Stimulated activated CD8-positive, alpha-beta memory T cell treated with anti-CD3 and anti-CD28 coated beads, Interleukin-4, amount 100 ng/mL, for 4 hours (primary cell): ENCODE data around the gene DDX59.

ENCODE experiments used
- DNase-seq, 2 donors: peaks; one replicate each; pipeline ENCODE4 v3.0.0-alpha.2; 2020; ENCODE audit warnings: low read depth in 2 of 2, low spot score in 1 of 2

DDX59 gene

DNA sequence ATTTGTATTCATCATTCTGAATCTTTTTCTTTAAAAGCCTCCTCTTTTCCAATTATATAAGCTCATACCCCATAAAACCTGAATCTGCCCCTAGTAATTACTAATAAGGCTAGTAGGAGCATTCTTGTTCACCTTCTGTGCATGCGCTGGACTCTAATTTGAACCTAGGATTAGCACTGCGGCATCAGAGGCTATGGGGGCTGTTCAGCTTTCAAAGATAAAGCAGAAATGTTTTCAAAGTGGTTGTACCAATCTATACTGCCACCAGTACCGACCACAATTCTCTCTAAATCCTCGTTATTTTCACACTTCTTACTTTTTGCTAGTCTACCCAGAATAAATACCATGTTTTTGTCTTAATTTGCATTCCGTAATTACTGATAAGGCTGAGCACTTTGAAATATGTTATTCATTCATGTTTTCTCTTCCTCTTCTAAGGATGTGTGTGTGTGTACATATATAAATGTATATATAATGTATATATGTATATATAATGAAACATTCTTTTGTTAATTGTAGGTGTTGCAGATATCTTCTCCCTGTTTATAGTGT lies 1.6 kb upstream of the DDX59 start:
- DNase-seq: no peak

DNA sequence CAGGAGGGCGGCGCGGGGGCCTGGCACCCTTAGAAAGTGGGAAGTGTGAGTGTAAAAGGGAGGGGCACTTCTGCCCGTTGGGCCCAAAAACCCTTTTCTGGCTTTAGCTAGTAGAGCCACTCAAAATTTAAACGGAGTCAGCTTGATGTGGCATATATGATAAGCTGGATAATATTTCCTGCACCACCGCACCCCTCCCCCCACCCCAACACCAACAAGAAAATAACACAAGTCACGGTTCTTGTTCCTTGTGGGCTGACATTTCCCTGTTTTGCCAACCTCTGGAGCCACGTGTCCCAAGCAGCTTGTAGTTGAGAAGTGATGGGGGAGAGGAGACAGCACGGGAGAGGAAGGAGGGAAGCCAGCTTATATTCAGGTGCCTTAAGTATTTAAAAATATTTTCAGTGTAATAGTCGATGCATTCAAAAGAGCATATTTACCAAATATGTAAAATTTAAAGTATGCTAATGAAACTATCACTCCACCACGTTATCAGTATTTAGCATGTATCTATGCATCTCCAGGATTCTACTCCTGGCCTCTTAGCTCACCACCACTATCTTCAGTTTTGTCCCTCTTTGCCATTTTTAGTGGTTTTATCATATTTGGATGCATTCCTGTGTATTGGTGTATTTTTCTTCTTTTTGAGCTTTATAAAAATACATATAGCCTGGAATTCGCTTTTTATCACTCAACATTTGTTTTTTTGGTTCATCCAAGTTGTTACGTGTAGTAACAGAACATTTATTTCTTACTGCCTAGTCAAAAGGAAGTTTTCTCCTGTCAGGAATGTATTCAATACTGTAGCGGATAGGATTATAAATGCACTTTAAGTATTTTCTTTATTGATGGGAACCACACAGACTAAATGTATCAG lies 773 bp upstream of the DDX59 start:
- DNase-seq: no peak

DNA sequence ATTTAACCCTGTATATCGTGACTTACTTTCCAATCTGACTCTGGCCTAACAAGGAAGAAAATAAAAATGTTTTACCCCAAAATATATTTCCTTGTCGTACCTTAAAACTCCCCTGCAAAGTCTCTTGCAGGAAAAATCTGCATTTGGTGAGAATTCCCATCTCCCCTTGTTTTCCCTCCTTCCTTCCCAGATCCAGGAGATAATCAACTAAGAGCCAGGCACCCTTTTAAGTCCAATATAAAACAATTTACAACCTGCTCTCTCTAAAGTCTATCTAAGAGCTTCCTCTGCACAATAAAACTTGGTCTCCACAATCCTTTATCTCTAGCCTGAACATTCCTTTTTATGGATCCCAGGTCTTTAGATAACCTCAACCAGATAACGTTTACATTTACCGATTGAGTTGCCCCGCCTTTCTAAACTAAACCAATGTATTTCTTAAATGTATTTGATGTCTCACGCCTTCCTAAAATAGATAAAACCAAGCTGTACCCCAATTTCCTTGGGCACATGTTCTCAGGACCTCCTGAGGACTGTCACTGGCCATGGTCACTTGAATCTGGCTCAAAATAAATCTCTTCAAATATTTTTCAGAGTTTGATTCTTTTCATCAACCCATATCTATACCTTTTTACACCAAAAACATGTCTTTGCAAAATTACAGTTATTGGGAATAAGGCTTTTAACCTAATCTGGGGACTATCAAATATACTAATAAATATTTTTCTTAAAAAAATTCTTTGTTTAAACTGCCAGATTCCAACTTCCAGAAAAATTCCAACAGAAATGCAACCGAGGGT lies 993 bp downstream of the DDX59 start:
- DNase-seq: no peak

DNA sequence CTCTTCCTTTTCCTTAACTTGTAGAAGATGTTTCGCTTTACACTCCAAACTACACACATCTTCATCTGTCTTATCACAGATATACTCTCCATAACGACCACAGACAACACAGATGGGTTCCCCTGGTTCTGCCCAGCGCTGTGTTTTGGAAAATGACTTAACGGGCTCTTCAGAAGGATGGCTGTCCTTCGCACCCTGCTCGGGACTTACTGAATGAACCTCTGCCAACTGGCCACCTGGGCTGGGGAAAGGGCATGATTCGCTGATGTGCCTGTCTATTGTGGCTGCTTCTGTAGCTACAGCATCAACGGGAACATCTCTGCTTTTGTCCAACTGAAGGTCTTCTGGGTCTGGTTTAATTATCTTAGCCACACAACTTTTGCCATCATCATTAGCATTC lies 3.4 kb downstream of the DDX59 start:
- DNase-seq: no peak

DNA sequence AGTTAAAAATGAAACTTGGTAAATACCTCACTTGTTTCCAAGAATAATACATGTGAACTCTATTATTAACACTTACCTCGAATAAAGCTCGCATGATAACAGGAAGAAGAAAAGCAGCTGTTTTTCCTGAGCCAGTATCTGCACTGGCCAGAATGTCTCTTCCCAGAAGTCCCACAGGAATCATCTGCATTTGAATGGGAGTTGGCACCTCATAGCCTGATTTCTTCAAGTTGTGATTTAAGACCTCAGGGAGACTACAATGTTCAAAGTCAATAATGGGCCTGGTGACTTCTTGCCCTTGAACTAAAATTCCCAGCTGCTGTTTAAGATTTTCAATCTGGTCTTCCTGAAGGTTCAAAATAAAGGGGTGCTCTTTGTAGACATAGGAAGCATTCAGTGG lies 3.8 kb downstream of the DDX59 start:
- DNase-seq: no peak

DNA sequence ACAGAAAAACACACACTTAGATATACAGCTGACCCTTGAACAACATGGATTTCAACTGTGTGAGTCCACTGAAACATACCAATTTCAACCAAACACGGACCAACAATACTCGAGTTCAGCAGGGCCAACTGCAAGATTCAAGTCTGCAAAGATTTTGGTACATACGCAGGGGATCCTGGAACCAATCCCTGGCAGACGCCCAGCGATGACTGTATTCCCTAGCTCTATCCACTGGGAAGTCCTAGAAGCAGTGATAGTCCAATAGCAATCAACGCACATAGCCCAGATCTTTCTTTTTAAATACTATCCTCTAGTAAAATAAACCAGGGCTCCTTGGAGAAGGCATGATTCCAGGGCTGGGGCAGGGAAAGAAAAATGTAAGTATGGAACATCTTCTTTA lies 9.0 kb downstream of the DDX59 start:
- DNase-seq: no peak

DNA sequence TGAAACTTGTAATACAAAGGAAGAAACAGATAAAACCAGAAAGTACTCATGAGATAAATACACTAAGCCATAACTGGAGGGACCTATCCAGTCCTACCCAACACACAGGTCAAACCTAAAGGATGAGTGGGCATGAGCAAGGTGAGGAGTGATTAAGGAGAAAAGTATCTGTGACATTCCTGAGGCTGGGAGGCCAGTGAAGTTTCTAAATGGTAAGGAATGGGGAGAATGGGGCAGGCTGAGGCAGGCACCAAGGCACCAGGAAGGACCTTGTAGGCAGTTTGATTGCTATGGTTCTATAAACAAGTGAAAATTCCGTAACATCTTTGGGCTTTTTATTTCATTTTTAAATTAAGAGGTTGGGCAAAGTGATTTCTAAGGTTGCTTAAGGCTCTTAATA lies 10.4 kb downstream of the DDX59 start:
- DNase-seq: no peak

DNA sequence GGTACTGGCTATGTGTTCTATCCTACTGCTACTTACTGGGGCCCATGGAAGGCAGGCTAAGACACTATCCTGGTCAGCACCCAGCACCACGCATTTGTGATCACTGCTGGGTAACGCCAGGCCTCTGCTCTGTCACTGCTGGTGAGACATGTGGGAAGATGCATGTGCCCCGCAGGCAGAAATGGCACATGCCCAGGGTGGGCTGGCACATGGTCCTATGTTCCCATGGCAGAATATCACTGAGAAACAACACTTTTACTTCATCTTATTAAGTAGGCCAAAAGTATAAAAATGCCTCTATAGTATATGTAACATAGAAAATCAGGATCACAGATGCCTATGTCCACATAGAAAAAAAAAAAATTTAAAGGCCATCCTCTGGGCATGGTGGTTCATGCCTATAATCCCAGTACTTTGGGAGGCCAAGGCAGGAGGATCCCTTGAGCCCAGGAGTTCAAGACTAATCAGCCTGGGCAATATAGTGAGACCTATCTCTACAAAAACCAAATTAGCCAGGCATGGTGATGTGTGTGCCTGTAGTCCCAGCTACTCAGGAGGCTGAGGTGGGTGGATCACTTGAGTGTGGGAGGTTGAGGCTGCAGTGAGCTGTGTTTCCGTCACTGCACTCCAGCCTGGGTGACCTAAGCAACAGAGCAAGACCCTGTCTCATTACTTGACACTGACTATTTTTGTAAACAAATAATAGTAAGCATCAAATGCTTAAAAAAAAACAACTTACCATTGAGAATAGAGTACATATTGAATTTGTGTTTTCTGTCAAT lies 11.5 kb downstream of the DDX59 start:
- DNase-seq: no peak

DNA sequence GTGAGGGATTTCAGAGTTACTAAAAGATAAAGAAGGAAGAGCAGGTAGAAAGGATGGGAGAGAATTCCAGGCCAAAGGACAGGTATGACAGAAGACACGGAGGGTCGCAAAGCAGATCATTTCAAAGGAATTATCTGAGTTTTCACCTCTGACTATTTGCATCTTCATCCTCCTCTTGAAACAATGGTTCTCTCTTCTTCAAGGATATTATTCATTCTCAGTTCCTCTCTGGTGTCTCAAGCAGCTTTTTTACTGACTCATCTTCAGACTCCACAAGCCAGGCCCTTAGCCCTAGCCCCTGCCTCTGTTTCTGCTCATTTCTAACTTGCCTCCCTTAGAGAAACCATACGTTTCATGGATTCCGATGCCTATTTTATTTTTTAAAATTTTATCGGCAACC lies 15.0 kb downstream of the DDX59 start:
- DNase-seq: no peak

DNA sequence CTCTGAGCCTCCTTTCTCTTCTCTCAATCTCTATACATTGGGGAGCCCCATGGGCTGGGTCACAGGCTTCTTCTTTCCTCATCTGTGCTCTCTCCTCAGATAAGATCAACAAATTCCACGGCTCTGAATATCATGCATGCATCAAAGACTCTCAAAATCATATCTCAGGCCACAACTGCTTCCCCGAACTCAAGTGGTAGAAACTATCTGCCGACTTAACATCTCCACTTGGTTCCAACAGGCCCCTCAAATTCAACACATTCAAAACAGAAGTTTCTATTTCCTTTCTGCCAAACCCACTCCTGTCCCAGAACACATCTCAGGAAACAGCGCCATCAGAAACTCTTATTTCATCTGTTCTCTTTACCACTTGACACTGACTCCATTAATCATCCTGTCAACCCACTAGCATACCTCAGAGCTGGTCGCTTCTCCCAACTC lies 16.7 kb downstream of the DDX59 start:
- DNase-seq: no peak

DNA sequence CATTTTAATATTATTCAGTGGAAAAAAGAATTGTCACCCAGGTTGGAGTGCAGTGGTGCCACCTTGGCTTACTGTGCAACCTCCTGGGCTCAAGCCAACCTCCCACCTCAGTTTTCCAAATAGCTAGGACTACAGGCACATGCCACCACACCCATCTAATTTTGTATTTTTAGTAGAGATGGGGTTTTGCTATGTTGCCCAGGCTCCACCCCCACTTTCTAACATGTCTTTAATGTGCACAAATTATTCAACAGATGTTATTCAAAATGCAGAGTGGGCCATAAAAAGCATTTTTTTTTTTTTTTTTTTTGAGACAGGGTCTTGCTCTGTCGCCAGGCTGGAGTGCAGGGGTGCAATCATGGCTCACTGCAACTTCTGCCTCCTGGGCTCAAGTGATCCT lies 17.3 kb downstream of the DDX59 start:
- no peak for DNase-seq

DNA sequence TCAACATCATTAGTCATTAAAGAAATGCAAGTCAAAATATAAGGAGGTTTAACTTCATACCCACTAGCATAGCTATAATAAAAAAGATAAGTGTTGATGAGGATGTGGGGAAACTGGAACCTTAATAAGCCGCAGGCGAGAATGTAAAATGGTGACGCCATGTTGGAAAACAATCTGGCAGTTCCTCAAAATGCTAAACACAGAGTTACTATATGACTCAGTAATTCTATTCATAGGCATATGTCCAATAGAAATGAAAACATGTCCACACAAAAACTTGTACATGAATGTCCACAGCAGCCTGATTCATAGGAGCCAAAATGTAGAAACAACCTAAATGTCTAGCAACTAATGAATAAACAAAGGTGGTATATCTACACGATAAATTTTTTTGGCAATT lies 23.2 kb downstream of the DDX59 start:
- no peak for DNase-seq

DNA sequence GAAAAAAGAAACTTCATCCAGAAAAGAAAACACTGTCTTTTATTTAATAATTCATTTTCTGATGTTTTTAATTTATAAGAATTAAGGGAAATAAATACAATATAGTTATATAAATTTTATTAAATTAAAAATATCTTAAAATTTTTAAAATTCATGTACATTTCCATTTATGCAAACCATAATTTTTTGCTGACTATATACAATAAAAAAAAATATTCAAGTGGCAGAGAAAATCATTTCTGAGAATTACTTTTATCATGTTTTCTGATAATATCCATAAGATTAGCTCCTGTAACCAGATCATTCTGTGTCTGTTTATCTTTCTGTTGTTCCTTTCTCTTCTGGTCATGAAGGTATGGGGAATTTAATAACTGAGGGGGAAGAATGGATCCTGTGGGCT lies 25.7 kb downstream of the DDX59 start:
- no peak for DNase-seq

DNA sequence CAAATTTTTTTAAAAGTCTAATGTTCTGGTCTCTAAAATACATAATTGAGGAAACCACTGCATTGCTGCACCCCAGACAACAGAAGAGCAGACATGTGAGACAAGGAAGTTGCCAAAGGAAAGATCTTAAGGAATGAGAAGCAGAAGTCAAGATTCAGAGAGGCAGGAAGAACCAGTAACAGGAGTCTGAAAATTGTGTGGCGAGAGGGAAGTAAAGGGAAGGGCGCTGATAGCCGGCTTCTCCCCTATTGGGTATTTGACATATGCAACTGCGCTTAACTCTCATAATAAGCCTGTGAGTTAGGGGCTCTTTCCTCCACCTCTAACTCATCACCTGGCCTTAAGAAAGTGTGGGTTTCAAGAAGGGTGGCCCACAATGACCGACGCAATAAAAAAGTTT lies 27.2 kb downstream of the DDX59 start:
- no peak for DNase-seq

DNA sequence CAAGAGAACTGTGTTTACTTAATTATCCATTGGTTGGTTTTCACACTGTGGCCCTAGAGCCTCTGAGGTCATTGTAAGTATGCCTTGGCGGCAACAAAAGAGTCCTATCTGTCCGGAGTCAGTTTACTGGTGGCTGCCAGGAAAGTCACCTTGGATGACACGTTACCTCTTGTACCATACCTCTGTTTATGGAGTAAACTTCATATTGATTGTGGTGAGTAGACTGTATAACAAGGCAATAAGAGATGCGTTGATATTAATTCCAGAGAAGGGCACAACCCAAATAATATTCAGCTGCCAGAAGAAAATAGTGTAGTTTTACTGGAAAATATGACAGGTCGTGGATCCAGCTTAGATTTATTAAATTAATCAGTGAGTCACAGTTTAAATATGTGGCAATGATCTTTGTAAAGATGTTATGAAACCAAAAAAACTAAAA lies 28.7 kb downstream of the DDX59 start:
- no peak for DNase-seq

DNA sequence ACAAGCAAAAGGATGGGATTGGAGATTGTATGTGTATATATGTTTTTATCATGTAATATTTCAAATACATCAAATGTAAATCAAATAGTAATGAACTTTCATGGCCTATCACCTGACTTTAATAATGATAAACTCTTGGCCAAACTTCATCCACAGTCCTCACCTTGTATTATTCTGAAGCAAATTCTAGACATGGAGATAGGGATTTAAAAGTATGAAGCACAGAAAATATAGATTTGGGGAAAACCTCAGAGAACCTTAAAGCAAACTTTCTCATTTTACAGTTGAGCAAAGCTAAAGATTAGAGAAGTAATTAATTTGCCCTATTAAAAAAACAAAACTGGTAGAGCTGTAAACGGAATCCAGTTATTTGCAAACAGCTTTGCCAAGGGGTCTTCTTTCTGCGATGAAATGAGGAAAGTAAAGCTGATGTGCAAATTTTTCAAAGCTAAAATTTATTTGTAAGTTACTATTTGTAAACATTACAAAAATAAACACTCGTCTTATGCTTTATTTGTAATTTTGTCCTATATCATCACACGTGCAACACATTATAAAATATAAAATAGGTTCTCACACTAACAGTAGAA lies 29.2 kb downstream of the DDX59 start:
- DNase-seq: no peak

DNA sequence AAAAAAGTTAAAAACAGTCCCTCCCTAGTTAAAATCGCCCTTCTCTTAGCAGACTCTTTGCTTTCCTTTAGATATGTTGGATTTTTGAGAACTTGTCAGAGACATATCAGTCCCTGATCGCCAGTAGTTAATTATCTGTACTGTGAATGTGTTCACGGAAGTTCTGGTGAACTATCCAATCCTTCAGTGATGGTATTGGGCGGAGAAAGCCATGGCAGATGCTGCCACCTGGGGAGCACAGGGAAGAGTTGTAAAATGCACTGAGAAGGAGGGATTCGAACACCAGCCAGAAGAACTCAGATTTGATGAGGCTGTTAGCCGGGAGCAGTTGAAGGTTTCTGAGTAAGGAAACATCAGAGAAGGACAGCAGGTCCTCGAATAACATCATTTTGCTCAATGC lies 31.6 kb downstream of the DDX59 start:
- no peak for DNase-seq

DNA sequence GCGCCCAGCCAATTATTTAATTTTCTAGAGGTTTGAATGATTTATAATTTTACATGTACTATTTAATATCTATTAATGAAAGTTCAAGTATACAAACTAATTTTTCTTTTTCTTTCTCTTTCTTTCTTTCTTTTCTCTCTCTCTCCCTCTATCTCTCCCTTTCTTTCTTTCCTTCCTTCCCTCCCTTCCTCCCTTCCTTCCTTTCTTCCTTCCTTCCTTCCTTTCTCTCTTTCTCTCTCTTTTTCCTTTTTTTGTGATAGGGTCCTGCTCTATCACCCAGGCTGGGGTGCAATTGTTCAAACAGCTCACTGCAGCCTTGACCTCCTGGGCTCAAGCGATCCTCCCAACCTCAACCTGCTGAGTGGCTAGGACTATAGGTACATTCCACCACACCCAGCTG lies 33.0 kb downstream of the DDX59 start:
- no peak for DNase-seq

DNA sequence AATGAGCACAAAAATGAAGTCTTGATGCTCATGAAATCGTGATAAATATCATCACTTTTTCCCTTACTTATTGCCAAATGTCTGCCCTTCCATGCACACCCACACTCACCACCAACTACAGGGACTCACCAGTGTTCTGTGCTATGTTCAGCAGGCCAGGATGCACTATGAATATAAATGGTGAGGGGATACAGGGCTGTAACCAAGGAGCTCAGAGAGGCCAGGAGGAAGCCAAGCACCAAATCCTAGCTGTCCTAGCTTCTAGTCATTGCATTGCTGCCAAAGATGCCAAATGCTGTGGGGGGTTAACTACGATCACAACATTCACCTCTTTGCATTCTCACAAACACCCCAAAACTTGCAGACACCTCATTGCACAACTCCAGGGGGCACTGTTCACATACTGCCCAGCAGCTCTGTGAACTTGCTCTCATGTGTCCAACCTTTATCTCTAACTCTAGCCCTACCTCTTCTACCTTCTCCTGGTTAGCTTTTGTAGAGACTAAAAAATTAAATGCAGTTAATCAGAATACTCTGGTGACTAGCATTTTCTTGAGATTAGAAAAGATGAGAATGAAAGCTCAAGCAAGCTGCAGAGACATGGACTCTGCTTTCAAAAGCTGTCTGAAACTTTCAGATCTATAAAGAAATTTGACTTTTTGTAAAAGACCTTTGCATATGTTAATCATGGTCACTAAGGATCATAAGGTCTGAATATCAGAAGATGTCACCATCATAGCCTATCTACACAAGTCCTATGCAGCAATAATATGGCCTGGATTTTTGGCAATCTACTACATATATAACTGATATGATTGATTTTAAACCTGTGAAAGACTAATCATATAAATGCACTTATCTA lies 35.2 kb downstream of the DDX59 start:
- no peak for DNase-seq

DNA sequence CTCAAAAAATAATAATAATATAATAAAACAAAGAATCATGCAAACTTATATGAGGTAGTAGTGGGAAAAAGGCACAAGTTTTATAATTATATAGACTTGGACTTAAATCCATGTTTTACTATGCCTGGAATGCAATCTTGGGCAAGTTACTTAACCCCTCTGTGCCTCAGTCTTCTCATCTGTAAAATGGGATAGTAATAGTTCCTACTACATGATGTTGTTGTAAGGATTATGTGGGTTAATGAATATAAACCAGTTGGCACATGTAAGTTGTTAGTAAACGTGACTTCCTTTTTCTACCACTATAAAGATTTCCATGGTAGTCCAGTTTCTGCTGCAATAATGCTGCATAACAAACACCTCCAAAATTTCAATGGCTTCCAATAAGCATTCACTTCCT lies 38.3 kb downstream of the DDX59 start:
- no peak for DNase-seq
